Fibroblast of lung (primary cell): ENCODE measurements around the gene NKAIN2.

Experiments
- EZH2 ChIP-seq: IDR thresholded peaks from 2 replicates; pipeline ENCODE4 v1.5.1; 2012; ENCODE audit warnings: low read length, control low read depth, mild to moderate bottlenecking; ENCODE audit errors: missing control alignments
- TF ChIP-seq, protein P1 (sequence below), 2 donors: IDR thresholded peaks in 1 of 2; conservative IDR thresholded peaks in 1 of 2; 1 replicate in 1 of 2; 2 replicates in 1 of 2; pipeline ENCODE4 v1.5.1; 2011 to 2012; ENCODE audit warnings: low read length in 2 of 2, control low read depth in 1 of 2, inconsistent platforms in 1 of 2, low read depth in 1 of 2, mild to moderate bottlenecking in 1 of 2

DNA sequence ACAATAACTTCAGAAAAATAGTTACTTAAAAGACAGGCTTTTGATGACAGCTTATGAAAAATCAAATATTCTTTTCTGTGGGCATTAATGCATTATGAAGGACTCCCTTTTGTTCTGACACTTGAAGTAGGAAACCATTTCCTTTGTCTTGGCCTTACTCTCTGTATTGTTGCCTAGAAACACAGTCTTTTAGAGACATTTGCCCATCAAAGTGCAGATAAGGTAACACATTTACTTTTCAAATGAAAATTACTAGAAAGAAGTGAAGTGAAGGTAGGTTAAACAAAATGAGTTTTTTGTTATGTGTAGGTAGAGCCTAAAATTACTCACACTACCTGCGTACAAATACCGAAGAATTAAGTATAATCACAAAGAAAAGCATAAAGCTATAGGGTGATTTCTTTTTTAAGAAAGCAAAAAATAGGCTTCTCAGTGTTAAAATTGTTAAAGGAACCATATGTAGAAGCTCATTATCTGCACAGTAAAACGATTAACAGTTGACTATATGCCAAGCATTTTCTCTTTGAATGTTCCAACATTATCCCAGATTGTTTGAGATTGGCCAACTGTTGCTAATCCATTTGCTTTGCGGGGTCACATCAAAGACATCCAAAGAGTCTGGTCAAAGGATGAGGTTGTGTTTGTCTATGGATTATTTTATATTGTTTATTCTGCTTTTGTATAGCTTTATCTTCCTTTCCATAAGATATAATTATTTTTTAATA lies 616.6 kb downstream of the NKAIN2 start:
- TF ChIP-seq, protein P1, sequence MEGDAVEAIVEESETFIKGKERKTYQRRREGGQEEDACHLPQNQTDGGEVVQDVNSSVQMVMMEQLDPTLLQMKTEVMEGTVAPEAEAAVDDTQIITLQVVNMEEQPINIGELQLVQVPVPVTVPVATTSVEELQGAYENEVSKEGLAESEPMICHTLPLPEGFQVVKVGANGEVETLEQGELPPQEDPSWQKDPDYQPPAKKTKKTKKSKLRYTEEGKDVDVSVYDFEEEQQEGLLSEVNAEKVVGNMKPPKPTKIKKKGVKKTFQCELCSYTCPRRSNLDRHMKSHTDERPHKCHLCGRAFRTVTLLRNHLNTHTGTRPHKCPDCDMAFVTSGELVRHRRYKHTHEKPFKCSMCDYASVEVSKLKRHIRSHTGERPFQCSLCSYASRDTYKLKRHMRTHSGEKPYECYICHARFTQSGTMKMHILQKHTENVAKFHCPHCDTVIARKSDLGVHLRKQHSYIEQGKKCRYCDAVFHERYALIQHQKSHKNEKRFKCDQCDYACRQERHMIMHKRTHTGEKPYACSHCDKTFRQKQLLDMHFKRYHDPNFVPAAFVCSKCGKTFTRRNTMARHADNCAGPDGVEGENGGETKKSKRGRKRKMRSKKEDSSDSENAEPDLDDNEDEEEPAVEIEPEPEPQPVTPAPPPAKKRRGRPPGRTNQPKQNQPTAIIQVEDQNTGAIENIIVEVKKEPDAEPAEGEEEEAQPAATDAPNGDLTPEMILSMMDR (conservative IDR thresholded peaks at IDR 0.05 in 1 of 2, IDR thresholded peaks at IDR 0.05 in 1 of 2; ENCODE audit: low read depth in 1 of 2, low read length in 2 of 2): no peak
- no peak for TF ChIP-seq EZH2
